HL-60 (cell line): ENCODE data around the gene ZNF324B.

Experiments used
- DNase-seq, 2 experiments: peaks; one replicate each; pipeline ENCODE4 v3.0.0-alpha.2; 2010 to 2020; ENCODE audit warnings: low read depth in 1 of 2, low spot score in 1 of 2
- H3K27ac ChIP-seq: fragments of 250-450 bp; sonication (Bioruptor Pico); replicated peaks from 2 replicates; pipeline ENCODE4 v1.5.1; 2020; ENCODE audit warnings: mild to moderate bottlenecking, moderate library complexity
- H3K27me3 ChIP-seq: fragments of 250-450 bp; sonication (Bioruptor Pico); 2 replicates; pipeline ENCODE4 v1.5.1; 2021; ENCODE audit warnings: mild to moderate bottlenecking, moderate library complexity; ENCODE audit not compliant: insufficient read depth, poor library complexity, severe bottlenecking
- H3K4me3 ChIP-seq: replicated peaks from 2 replicates; pipeline ENCODE4 v1.5.1; 2011; ENCODE audit warnings: mild to moderate bottlenecking, control low read depth, low read length; ENCODE audit not compliant: insufficient read depth
- GABPA ChIP-seq: IDR thresholded peaks from 2 replicates; pipeline ENCODE4 v1.6.1; 2012; ENCODE audit warnings: low read depth
- POLR2AphosphoS5 ChIP-seq: IDR thresholded peaks from 2 replicates; pipeline ENCODE4 v1.6.1; 2012; ENCODE audit warnings: low read depth
- SPI1 ChIP-seq: IDR thresholded peaks from 2 replicates; pipeline ENCODE4 v1.6.1; 2012; ENCODE audit warnings: low read depth, mild to moderate bottlenecking, borderline replicate concordance
- TF ChIP-seq, protein P1 (sequence below): IDR thresholded peaks from 2 replicates; pipeline ENCODE4 v1.6.1; 2012; ENCODE audit warnings: low read depth; ENCODE audit not compliant: insufficient replicate concordance
- TF ChIP-seq, protein P2 (sequence below): IDR thresholded peaks from one replicate; pipeline ENCODE4 v1.5.1; 2011; ENCODE audit warnings: low read length, control low read depth, inconsistent platforms; ENCODE audit not compliant: insufficient read depth

The ZNF324B gene

DNA sequence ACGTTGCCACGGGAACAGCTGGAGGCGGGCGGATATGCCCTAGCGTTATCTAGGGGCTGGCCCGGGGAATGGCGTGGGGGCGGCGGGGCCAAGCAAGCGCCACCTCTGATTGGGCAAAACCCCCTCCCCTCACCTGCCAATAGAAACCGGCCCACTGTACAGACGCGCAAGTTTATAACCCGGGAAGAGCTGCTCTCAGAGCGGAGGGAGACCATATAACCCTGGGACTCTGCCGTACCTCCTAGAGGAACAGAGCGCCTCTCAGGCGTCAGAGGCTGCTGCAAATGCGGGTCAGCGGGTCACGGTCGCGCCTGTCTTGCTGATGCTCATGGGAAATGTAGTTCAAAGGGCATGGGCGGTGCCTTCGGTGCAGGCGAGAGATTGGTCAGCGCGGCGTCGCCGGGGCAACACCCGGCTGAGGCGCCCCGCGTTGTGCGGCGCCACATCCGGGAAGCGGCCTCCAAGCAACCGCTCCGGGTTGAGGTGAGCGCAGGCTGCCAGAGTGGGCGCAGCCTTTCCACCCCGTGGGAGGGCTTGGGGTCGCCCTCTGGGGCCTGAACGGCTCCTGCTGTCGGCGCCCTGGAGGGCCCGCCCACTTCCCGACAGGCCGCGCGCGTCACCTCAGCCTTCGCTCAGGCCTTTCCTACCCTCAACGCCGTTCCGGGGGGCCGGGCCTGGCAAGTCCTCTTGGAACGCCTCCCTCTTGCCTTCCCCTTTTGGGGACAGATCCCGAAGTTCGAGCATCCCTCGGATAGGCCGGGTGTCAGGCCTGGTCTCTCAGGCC is 24.5 kb downstream of the ZNF324B start, which contains the start of gene ZNF446:
TSS of gene ZNF446 (plus strand) at position 639 of the 784 bp plus-strand sequence. CDS start 867 bp downstream, outside the sequence.
- peak; percentile 95 to 98 for DNase-seq
- TF ChIP-seq, protein P1, sequence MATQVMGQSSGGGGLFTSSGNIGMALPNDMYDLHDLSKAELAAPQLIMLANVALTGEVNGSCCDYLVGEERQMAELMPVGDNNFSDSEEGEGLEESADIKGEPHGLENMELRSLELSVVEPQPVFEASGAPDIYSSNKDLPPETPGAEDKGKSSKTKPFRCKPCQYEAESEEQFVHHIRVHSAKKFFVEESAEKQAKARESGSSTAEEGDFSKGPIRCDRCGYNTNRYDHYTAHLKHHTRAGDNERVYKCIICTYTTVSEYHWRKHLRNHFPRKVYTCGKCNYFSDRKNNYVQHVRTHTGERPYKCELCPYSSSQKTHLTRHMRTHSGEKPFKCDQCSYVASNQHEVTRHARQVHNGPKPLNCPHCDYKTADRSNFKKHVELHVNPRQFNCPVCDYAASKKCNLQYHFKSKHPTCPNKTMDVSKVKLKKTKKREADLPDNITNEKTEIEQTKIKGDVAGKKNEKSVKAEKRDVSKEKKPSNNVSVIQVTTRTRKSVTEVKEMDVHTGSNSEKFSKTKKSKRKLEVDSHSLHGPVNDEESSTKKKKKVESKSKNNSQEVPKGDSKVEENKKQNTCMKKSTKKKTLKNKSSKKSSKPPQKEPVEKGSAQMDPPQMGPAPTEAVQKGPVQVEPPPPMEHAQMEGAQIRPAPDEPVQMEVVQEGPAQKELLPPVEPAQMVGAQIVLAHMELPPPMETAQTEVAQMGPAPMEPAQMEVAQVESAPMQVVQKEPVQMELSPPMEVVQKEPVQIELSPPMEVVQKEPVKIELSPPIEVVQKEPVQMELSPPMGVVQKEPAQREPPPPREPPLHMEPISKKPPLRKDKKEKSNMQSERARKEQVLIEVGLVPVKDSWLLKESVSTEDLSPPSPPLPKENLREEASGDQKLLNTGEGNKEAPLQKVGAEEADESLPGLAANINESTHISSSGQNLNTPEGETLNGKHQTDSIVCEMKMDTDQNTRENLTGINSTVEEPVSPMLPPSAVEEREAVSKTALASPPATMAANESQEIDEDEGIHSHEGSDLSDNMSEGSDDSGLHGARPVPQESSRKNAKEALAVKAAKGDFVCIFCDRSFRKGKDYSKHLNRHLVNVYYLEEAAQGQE, result no peak
- TF ChIP-seq GABPA (peak; percentile 67; the same call in 1 of the 2 replicates), SPI1 (no peak), POLR2AphosphoS5 (0 out of 2 replicates have a peak, but pooled peaks have one; percentile 76)
- TF ChIP-seq, protein P2, sequence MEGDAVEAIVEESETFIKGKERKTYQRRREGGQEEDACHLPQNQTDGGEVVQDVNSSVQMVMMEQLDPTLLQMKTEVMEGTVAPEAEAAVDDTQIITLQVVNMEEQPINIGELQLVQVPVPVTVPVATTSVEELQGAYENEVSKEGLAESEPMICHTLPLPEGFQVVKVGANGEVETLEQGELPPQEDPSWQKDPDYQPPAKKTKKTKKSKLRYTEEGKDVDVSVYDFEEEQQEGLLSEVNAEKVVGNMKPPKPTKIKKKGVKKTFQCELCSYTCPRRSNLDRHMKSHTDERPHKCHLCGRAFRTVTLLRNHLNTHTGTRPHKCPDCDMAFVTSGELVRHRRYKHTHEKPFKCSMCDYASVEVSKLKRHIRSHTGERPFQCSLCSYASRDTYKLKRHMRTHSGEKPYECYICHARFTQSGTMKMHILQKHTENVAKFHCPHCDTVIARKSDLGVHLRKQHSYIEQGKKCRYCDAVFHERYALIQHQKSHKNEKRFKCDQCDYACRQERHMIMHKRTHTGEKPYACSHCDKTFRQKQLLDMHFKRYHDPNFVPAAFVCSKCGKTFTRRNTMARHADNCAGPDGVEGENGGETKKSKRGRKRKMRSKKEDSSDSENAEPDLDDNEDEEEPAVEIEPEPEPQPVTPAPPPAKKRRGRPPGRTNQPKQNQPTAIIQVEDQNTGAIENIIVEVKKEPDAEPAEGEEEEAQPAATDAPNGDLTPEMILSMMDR, result no peak
- H3K27ac ChIP-seq, result peak within 1 kb of the TSS; percentile 79

DNA sequence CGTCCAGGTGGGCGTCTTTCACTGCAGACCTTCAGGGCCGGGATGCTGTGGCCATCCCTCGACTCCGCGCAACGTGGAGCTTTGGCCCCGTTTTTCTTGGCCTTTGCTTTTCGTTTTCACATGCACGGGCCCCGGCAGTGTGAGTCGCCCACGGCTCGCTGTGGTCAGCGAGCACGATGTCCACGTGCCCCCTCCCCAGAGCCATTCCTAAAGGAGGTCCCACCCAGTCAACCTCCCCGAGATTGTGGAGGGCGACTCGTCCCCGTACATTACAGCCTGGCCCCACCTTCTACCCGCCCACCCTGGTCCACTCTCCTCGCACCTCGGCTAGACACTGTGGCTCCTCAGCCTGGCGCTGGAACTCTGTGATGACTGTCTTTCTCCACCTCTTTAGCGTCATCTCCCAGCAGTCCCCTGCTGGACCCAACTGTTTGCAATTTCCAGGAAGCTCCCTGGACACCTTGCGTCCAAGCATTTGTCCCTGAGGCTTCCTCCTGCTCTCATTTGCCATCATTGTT is 25.1 kb downstream of the ZNF324B start:
- Histone ChIP-seq H3K4me3 (peak overlapping the region; percentile 70), H3K27me3 (no peaks in the 10 kb centered on the region), H3K27ac (peak overlapping the region; percentile 79)
- DNase-seq, result no peak
- TF ChIP-seq, protein P2, result no peak
- TF ChIP-seq, protein P1, result no peak
- no peak for TF ChIP-seq POLR2AphosphoS5
- TF ChIP-seq SPI1, result no peak

More for the DNA sequence above, 24.5 kb downstream of the ZNF324B start, which contains the start of gene ZNF446:
- Histone ChIP-seq H3K4me3 (peak within 1 kb of the TSS; percentile 70), H3K27me3 (no peaks in the 10 kb centered on the region)

DNA sequence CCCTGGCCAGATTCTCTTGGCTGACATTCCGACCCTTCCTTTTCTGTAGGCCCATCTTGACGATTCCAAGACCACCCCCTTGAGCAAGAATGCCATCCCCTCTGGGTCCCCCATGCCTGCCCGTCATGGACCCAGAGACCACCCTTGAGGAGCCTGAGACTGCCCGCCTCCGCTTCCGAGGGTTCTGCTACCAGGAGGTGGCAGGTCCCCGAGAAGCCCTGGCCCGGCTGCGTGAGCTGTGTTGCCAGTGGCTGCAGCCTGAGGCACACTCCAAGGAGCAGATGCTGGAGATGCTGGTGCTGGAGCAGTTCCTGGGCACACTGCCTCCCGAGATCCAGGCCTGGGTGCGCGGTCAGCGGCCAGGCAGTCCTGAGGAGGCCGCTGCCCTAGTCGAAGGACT is 25.7 kb downstream of the ZNF324B start:
- TF ChIP-seq GABPA (no peak), POLR2AphosphoS5 (peak; percentile 43), SPI1 (no peak)
- TF ChIP-seq, protein P1, result no peak
- TF ChIP-seq, protein P2, result no peak
- no peaks in the 10 kb centered on the region for H3K27me3 ChIP-seq
- no peak for DNase-seq
- H3K4me3 ChIP-seq, result no peak overlapping the region
- H3K27ac ChIP-seq, result no peak overlapping the region
